Naive thymus-derived CD8-positive, alpha-beta T cell (primary cell): Measurements from ENCODE around the gene SBK3. TPM values are rescaled to one million over a fixed set of nuclear protein-coding genes. Genes with fewer than 3 reads are reported as not detected.

Experiments used
- ATAC-seq, 2 donors: fragments of 150-1000 bp; cut with Tn5 transposase in 1 of 2; sonication (Bioruptor Pico), chemical (Tn5 transposase) in 1 of 2; 1 replicate in 1 of 2; 2 replicates in 1 of 2; pipeline ENCODE4 v1.10.0; 2021; ENCODE audit warnings: mild to moderate bottlenecking in 2 of 2, moderate library complexity in 2 of 2
- POLR2A ChIA-PET: fragments of 350-600 bp; sonication (Branson Sonifier 250); formaldehyde crosslinking; loops from one replicate; lab custom pipeline; 2021; ENCODE audit warnings: antibody characterized with exemption; lab: Charles Lee
- DNase-seq, 10 donors: peaks; one replicate each; pipeline versions ENCODE4 v3.0.0 to v3.0.0-alpha.2; 2020 to 2022
- H3K27ac Mint-ChIP-seq, 10 donors: one replicate each; pipeline ENCODE4 v1.8.0; 2020 to 2022; ENCODE audit warnings: mild to moderate bottlenecking in 10 of 10, mixed read lengths in 10 of 10, moderate library complexity in 4 of 10, inconsistent platforms in 1 of 10
- H3K27me3 Mint-ChIP-seq, 5 donors: one replicate each; pipeline ENCODE4 v1.8.0; 2021 to 2022; ENCODE audit warnings: mixed read lengths in 5 of 5
- H3K36me3 Mint-ChIP-seq, 3 donors: one replicate each; pipeline ENCODE4 v1.8.0; 2020 to 2022; ENCODE audit warnings: mixed read lengths in 3 of 3, mild to moderate bottlenecking in 2 of 3, inconsistent platforms in 1 of 3
- H3K4me1 Mint-ChIP-seq, 4 donors: one replicate each; pipeline ENCODE4 v1.8.0; 2021 to 2022; ENCODE audit warnings: mixed read lengths in 4 of 4
- H3K4me3 Mint-ChIP-seq, 10 donors: one replicate each; pipeline ENCODE4 v1.8.0; 2020 to 2022; ENCODE audit warnings: mild to moderate bottlenecking in 10 of 10, mixed read lengths in 10 of 10, moderate library complexity in 6 of 10, inconsistent platforms in 1 of 10
- H3K9me3 Mint-ChIP-seq, 9 donors: one replicate each; pipeline ENCODE4 v1.8.0; 2020 to 2022; ENCODE audit warnings: mixed read lengths in 9 of 9, mild to moderate bottlenecking in 3 of 9, inconsistent platforms in 1 of 9, moderate library complexity in 1 of 9
- polyA plus RNA-seq, 3 donors: library from polyadenylated mRNA; unstranded; fragments of 300-500 nt; fragmentation: Illumina TruSeq; gene quantifications; one replicate each; pipeline ENCODE4 v1.2.3, GENCODE V29; 2021
- total RNA-seq, 8 experiments: library from RNA in 2 of 8; stranded (reverse) in 2 of 8; gene quantifications; one replicate each; pipeline ENCODE4 v1.2.3 and lab custom pipeline; 2021 to 2026

Gene SBK3
- total and polyA plus RNA-seq, 5 experiments from 2014 or later, result not detected

- Mint-ChIP-seq H3K4me1 (peaks cover 0 to 6% (median 4%) of the 10 kb centered on the region in 4 donors), H3K36me3 (no peaks in the 10 kb centered on the region), H3K4me3 (no peak overlapping the region), H3K27me3 (peaks cover 3 to 39% (median 34%) of the 10 kb centered on the region in 5 donors), H3K9me3 (peaks cover 0 to 10% (median 0%) of the 10 kb centered on the region in 9 donors), H3K27ac (peak overlapping the region in 1 of 10 donors; percentile 38)
- POLR2A ChIA-PET, result no interaction called here
- no peak for ATAC-seq
- DNase-seq, result no peak
These were observed 1.7 kb upstream of the SBK3 start for GRCh38 chr19:55546822-55547614.

GRCh38 chr19:55546011-55546410 lies 668 bp upstream of the SBK3 start:
- H3K4me3 Mint-ChIP-seq, result no peak overlapping the region
- DNase-seq (no peak), ATAC-seq (no peak)
- H3K4me1 Mint-ChIP-seq, result peaks cover 0 to 6% (median 4%) of the 10 kb centered on the region in 4 donors
- no peak overlapping the region for H3K27ac Mint-ChIP-seq
- POLR2A ChIA-PET, result no interaction called here
- peaks cover 6 to 39% (median 39%) of the 10 kb centered on the region in 5 donors for H3K27me3 Mint-ChIP-seq
- H3K9me3 Mint-ChIP-seq, result peaks cover 0 to 10% (median 0%) of the 10 kb centered on the region in 9 donors
- H3K36me3 Mint-ChIP-seq, result no peaks in the 10 kb centered on the region

GRCh38 chr19:55544776-55545439 lies 435 bp downstream of the SBK3 start:
- DNase-seq (no peak), ATAC-seq (no peak)

GRCh38 chr19:55544014-55544413 lies 1.3 kb downstream of the SBK3 start:
- POLR2A ChIA-PET, result no interaction called here
- peaks cover 0 to 6% (median 4%) of the 10 kb centered on the region in 4 donors for H3K4me1 Mint-ChIP-seq
- ATAC-seq (no peak), DNase-seq (no peak)
- H3K27ac Mint-ChIP-seq, result no peak overlapping the region
- no peak overlapping the region for H3K4me3 Mint-ChIP-seq
- peaks cover 6 to 36% (median 32%) of the 10 kb centered on the region in 5 donors for H3K27me3 Mint-ChIP-seq
- peaks cover 0 to 10% (median 0%) of the 10 kb centered on the region in 9 donors for H3K9me3 Mint-ChIP-seq
- H3K36me3 Mint-ChIP-seq, result no peaks in the 10 kb centered on the region

More at GRCh38 chr19:55544776-55545439, 435 bp downstream of the SBK3 start:
- POLR2A ChIA-PET, result no interaction called here
- Mint-ChIP-seq H3K4me1 (peaks cover 0 to 6% (median 4%) of the 10 kb centered on the region in 4 donors), H3K9me3 (peaks cover 0 to 10% (median 0%) of the 10 kb centered on the region in 9 donors), H3K4me3 (no peak overlapping the region), H3K36me3 (no peaks in the 10 kb centered on the region), H3K27ac (peak overlapping the region in 1 of 10 donors; percentile 44), H3K27me3 (peaks cover 6 to 39% (median 34%) of the 10 kb centered on the region in 5 donors)

GRCh38 chr19:55543567-55543966 lies 1.8 kb downstream of the SBK3 start:
- Mint-ChIP-seq H3K4me1 (peaks cover 0 to 6% (median 4%) of the 10 kb centered on the region in 4 donors), H3K27me3 (peaks cover 6 to 36% (median 32%) of the 10 kb centered on the region in 5 donors), H3K9me3 (peaks cover 0 to 10% (median 0%) of the 10 kb centered on the region in 9 donors), H3K36me3 (no peaks in the 10 kb centered on the region), H3K27ac (no peak overlapping the region), H3K4me3 (no peak overlapping the region)
- DNase-seq (no peak), ATAC-seq (no peak)
- POLR2A ChIA-PET, result no interaction called here

- Mint-ChIP-seq H3K4me3 (no peak overlapping the region), H3K9me3 (peaks cover 0 to 10% (median 0%) of the 10 kb centered on the region in 9 donors), H3K27ac (no peak overlapping the region), H3K4me1 (peaks cover 0 to 5% (median 3%) of the 10 kb centered on the region in 4 donors), H3K36me3 (no peaks in the 10 kb centered on the region), H3K27me3 (peaks cover 6 to 30% (median 23%) of the 10 kb centered on the region in 5 donors)
- POLR2A ChIA-PET, result no interaction called here
- no peak for ATAC-seq
- no peak for DNase-seq
These were observed 3.0 kb downstream of the SBK3 start for GRCh38 chr19:55542292-55542855.

GRCh38 chr19:55541091-55541490 lies 4.3 kb downstream of the SBK3 start:
- no peak for DNase-seq
- H3K9me3 Mint-ChIP-seq, result peaks cover 0 to 10% (median 0%) of the 10 kb centered on the region in 9 donors
- POLR2A ChIA-PET, result no interaction called here
- peaks cover 6 to 23% (median 13%) of the 10 kb centered on the region in 5 donors for H3K27me3 Mint-ChIP-seq
- ATAC-seq, result no peak
- H3K27ac Mint-ChIP-seq, result no peak overlapping the region
- H3K4me3 Mint-ChIP-seq, result no peak overlapping the region
- H3K36me3 Mint-ChIP-seq, result no peaks in the 10 kb centered on the region
- H3K4me1 Mint-ChIP-seq, result peaks cover 0 to 4% (median 0%) of the 10 kb centered on the region in 4 donors

- POLR2A ChIA-PET, result no interaction called here
- Mint-ChIP-seq H3K4me1 (peaks cover 0 to 3% (median 0%) of the 10 kb centered on the region in 4 donors), H3K9me3 (peaks cover 0 to 10% (median 0%) of the 10 kb centered on the region in 9 donors), H3K4me3 (no peak overlapping the region), H3K27me3 (peaks cover 5 to 18% (median 9%) of the 10 kb centered on the region in 5 donors), H3K27ac (no peak overlapping the region), H3K36me3 (no peaks in the 10 kb centered on the region)
- ATAC-seq (no peak), DNase-seq (no peak)
These were observed 4.7 kb downstream of the SBK3 start for GRCh38 chr19:55540619-55541018.

- Mint-ChIP-seq H3K27ac (peak overlapping the region in 1 of 10 donors; percentile 76), H3K36me3 (no peaks in the 10 kb centered on the region), H3K4me3 (no peak overlapping the region), H3K4me1 (no peaks in the 10 kb centered on the region), H3K27me3 (peaks cover 0 to 12% (median 6%) of the 10 kb centered on the region in 5 donors), H3K9me3 (peaks cover 0 to 10% (median 0%) of the 10 kb centered on the region in 9 donors)
- DNase-seq (no peak), ATAC-seq (no peak)
- POLR2A ChIA-PET, result no interaction called here
These were observed 6.0 kb downstream of the SBK3 start for GRCh38 chr19:55539090-55539984.

GRCh38 chr19:55538132-55538531 lies 7.2 kb downstream of the SBK3 start:
- Mint-ChIP-seq H3K27ac (no peak overlapping the region), H3K27me3 (peaks cover 0 to 10% (median 3%) of the 10 kb centered on the region in 5 donors), H3K4me1 (no peaks in the 10 kb centered on the region), H3K9me3 (peaks cover 0 to 3% (median 0%) of the 10 kb centered on the region in 9 donors), H3K4me3 (no peak overlapping the region), H3K36me3 (no peaks in the 10 kb centered on the region)
- DNase-seq, result no peak
- no peak for ATAC-seq
- POLR2A ChIA-PET, result no interaction called here

GRCh38 chr19:55537741-55538111 lies 7.6 kb downstream of the SBK3 start:
- Mint-ChIP-seq H3K27me3 (peaks cover 0 to 10% (median 3%) of the 10 kb centered on the region in 5 donors), H3K9me3 (no peaks in the 10 kb centered on the region)

More at GRCh38 chr19:55537741-55538111, 7.6 kb downstream of the SBK3 start:
- no peak for ATAC-seq
- DNase-seq, result no peak
- Mint-ChIP-seq H3K27ac (no peak overlapping the region), H3K36me3 (no peaks in the 10 kb centered on the region), H3K4me3 (no peak overlapping the region), H3K4me1 (no peaks in the 10 kb centered on the region)
- POLR2A ChIA-PET, result no interaction called here
